Activated T-helper 9 cell treated with anti-CD3 and anti-CD28 coated beads, Interleukin-2, amount 50 U/mL, for 16 hours (primary cell): ENCODE results near the gene BAHD1.

ENCODE experiments used
- DNase-seq: peaks from one replicate; pipeline ENCODE4 v3.0.0-alpha.2; 2020; ENCODE audit warnings: low read depth

The BAHD1 gene

GRCh38 chr15:40440743-40441564, at the start of gene BAHD1:
Gene BAHD1 (plus strand): TSS chr15:40440953. CDS start chr15:40458465, 17,512 bp downstream.
- peak; percentile 92 for DNase-seq

- no peak for DNase-seq
Observed at GRCh38 chr15:40392986-40393948, 47.5 kb upstream of the BAHD1 start.

GRCh38 chr15:40397688-40398412, 42.9 kb upstream of the BAHD1 start:
- no peak for DNase-seq

- DNase-seq: no peak
Observed at GRCh38 chr15:40398413-40398873, 42.3 kb upstream of the BAHD1 start.

GRCh38 chr15:40399370-40399769, 41.4 kb upstream of the BAHD1 start:
- DNase-seq: no peak

- peak; percentile 80 for DNase-seq
Observed at GRCh38 chr15:40405501-40406381, 35.0 kb upstream of the BAHD1 start, which contains the start of gene IVD. Gene IVD (plus strand): TSS chr15:40405795. CDS start chr15:40405828, 33 bp downstream.

- no peak for DNase-seq
Observed at GRCh38 chr15:40407330-40407990, 33.3 kb upstream of the BAHD1 start.

GRCh38 chr15:40409366-40409765, 31.4 kb upstream of the BAHD1 start:
- no peak for DNase-seq

GRCh38 chr15:40410476-40410875, 30.3 kb upstream of the BAHD1 start:
- no peak for DNase-seq

- DNase-seq: no peak
Observed at GRCh38 chr15:40412095-40412759, 28.5 kb upstream of the BAHD1 start.

- DNase-seq: no peak
Observed at GRCh38 chr15:40413036-40413435, 27.7 kb upstream of the BAHD1 start.

- DNase-seq: no peak
Observed at GRCh38 chr15:40414816-40415215, 25.9 kb upstream of the BAHD1 start.

- no peak for DNase-seq
Observed at GRCh38 chr15:40415226-40415625, 25.5 kb upstream of the BAHD1 start.

- no peak for DNase-seq
Observed at GRCh38 chr15:40416056-40416455, 24.7 kb upstream of the BAHD1 start.

GRCh38 chr15:40418126-40418525, 22.6 kb upstream of the BAHD1 start:
- DNase-seq: no peak

GRCh38 chr15:40420071-40420713, 20.6 kb upstream of the BAHD1 start:
- DNase-seq: no peak

GRCh38 chr15:40420793-40421192, 20.0 kb upstream of the BAHD1 start:
- no peak for DNase-seq

- peak; percentile 67 for DNase-seq
Observed at GRCh38 chr15:40421246-40422157, 19.3 kb upstream of the BAHD1 start.
